GM12891 (cell line): ENCODE data around the gene CPLX3.

Source experiments
- POLR2A ChIP-seq: IDR thresholded peaks from 2 replicates; pipeline ENCODE4 v1.6.1; 2011; ENCODE audit warnings: low read depth, low read length, control low read depth
- SPI1 ChIP-seq: IDR thresholded peaks from 2 replicates; pipeline ENCODE4 v1.6.1; 2011; ENCODE audit warnings: low read depth, low read length, control low read depth

DNA sequence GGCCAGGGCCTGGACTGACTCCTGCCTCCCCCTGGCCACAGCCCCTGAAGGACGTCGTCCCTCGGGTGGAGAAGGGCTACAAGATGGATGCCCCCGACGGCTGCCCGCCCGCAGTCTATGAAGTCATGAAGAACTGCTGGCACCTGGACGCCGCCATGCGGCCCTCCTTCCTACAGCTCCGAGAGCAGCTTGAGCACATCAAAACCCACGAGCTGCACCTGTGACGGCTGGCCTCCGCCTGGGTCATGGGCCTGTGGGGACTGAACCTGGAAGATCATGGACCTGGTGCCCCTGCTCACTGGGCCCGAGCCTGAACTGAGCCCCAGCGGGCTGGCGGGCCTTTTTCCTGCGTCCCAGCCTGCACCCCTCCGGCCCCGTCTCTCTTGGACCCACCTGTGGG is 24.1 kb upstream of the CPLX3 start:
- TF ChIP-seq SPI1 (no peak), POLR2A (no peak)
